Endothelial cell of umbilical vein (primary cell): Measurements from ENCODE around the gene KIAA0232. TPM values are rescaled to one million over a fixed set of nuclear protein-coding genes. Genes with fewer than 3 reads are reported as not detected.

Experiments used
- BruUV-seq: library from RNA; stranded (reverse); fragments of 400-500 nt; replicated peaks from 2 replicates; lab custom pipeline; 2021; lab: Mats Ljungman, UMichigan
- CTCF ChIA-PET: fragments of 300-600, 350-600 bp; sonication (Branson Sonifier 250); formaldehyde crosslinking; loops from one replicate; lab custom pipeline; 2021; ENCODE audit warnings: antibody characterized with exemption, inconsistent platforms; lab: Charles Lee
- POLR2A ChIA-PET: fragments of 300-600, 350-600 bp; sonication (Branson Sonifier 250); formaldehyde crosslinking; loops from one replicate; lab custom pipeline; 2021; ENCODE audit warnings: antibody characterized with exemption, inconsistent platforms; lab: Charles Lee
- DNase-seq: peaks from one replicate; pipeline ENCODE4 v3.0.0-alpha.2; 2011; ENCODE audit warnings: low read depth, low spot score
- FAIRE-seq: peaks from 2 replicates; lab custom pipeline; 2011; peaks lifted over from hg19 to GRCh38; lab: Jason Lieb, UNC
- H2AFZ ChIP-seq: 2 replicates; pipeline ENCODE4 v1.6.0; 2012; ENCODE audit warnings: low read depth, low read length, control low read depth, inconsistent platforms
- H3K27ac ChIP-seq: 2 replicates; pipeline ENCODE4 v1.5.1; 2011; ENCODE audit warnings: low read depth, mild to moderate bottlenecking, control low read depth, low read length, moderate library complexity; ENCODE audit not compliant: insufficient read depth
- H3K27me3 ChIP-seq, 2 experiments: 2 replicates each; pipeline versions ENCODE4 v1.6.0 to v1.6.1; 2011; ENCODE audit warnings: low read length in 2 of 2, mixed read lengths in 1 of 2; ENCODE audit not compliant: control insufficient read depth in 2 of 2, insufficient read depth in 2 of 2
- H3K36me3 ChIP-seq, 2 experiments: 2 replicates in 1 of 2; 3 replicates in 1 of 2; pipeline ENCODE4 v1.5.1; 2011; ENCODE audit warnings: low read length in 2 of 2, mild to moderate bottlenecking in 1 of 2, moderate library complexity in 1 of 2; ENCODE audit not compliant: control insufficient read depth in 2 of 2, insufficient read depth in 2 of 2; ENCODE audit errors: extremely low read depth in 1 of 2
- H3K4me1 ChIP-seq: 3 replicates; pipeline ENCODE4 v1.5.1; 2011; ENCODE audit warnings: mild to moderate bottlenecking, low read length; ENCODE audit not compliant: control insufficient read depth, insufficient read depth; ENCODE audit errors: extremely low read depth
- H3K4me2 ChIP-seq: 2 replicates; pipeline ENCODE4 v1.6.1; 2011; ENCODE audit warnings: low read length, control low read depth, mixed read lengths; ENCODE audit not compliant: insufficient read depth
- H3K4me3 ChIP-seq, 3 experiments: fragments of 200-600 bp in 1 of 3; sonication (generic), shearing (Covaris generic) in 1 of 3; replicated peaks in 1 of 3; 2 replicates each; pipeline ENCODE4 v1.5.1; 2011 to 2016; ENCODE audit warnings: control low read depth in 3 of 3, low read length in 3 of 3, mild to moderate bottlenecking in 2 of 3, inconsistent platforms in 1 of 3, low read depth in 1 of 3, moderate library complexity in 1 of 3; ENCODE audit not compliant: insufficient read depth in 1 of 3
- H3K79me2 ChIP-seq: 2 replicates; pipeline ENCODE4 v1.6.0; 2012; ENCODE audit warnings: low read length, inconsistent platforms; ENCODE audit not compliant: control insufficient read depth, insufficient read depth
- H3K9ac ChIP-seq: replicated peaks from 2 replicates; pipeline ENCODE3; 2011; ENCODE audit warnings: low read length, control low read depth; ENCODE audit not compliant: insufficient read depth; ENCODE audit errors: extremely low read depth
- H3K9me1 ChIP-seq: replicated peaks from 3 replicates; pipeline ENCODE4 v1.6.0; 2011; ENCODE audit warnings: mild to moderate bottlenecking, low read length; ENCODE audit not compliant: control insufficient read depth, insufficient read depth; ENCODE audit errors: extremely low read depth
- H3K9me3 ChIP-seq: replicated peaks from 2 replicates; pipeline ENCODE4 v1.5.1; 2012; ENCODE audit warnings: low read length, inconsistent platforms; ENCODE audit not compliant: control insufficient read depth, insufficient read depth
- H4K20me1 ChIP-seq: replicated peaks from 2 replicates; pipeline ENCODE3; 2011; ENCODE audit warnings: mild to moderate bottlenecking, low read length; ENCODE audit not compliant: control insufficient read depth, insufficient read depth; ENCODE audit errors: extremely low read depth
- EZH2 ChIP-seq: IDR thresholded peaks from 2 replicates; pipeline ENCODE4 v1.6.1; 2012; ENCODE audit warnings: borderline replicate concordance, low read depth, mild to moderate bottlenecking, moderate library complexity, low read length, inconsistent platforms; ENCODE audit not compliant: severe bottlenecking
- FOS ChIP-seq: IDR thresholded peaks from 2 replicates; pipeline ENCODE4 v1.6.1; 2011; ENCODE audit warnings: mild to moderate bottlenecking, low read length, moderate library complexity, borderline replicate concordance; ENCODE audit not compliant: insufficient read depth
- GATA2 ChIP-seq: IDR thresholded peaks from 2 replicates; pipeline ENCODE4 v1.7.0; 2011; ENCODE audit warnings: low read depth, mild to moderate bottlenecking, moderate library complexity, mixed read lengths, low read length; ENCODE audit not compliant: insufficient read length, insufficient read depth
- JUN ChIP-seq: IDR thresholded peaks from 2 replicates; pipeline ENCODE4 v1.6.1; 2011; ENCODE audit warnings: borderline replicate concordance, low read depth; ENCODE audit not compliant: insufficient read length, insufficient read depth
- MYC ChIP-seq: IDR thresholded peaks from one replicate; pipeline ENCODE4 v1.6.1; 2011; ENCODE audit warnings: mild to moderate bottlenecking, low read depth, low read length
- POLR2A ChIP-seq: IDR thresholded peaks from 2 replicates; pipeline ENCODE4 v1.6.1; 2012; ENCODE audit warnings: low read depth, mild to moderate bottlenecking, control low read depth, low read length
- POLR2AphosphoS5 ChIP-seq: IDR thresholded peaks from 2 replicates; pipeline ENCODE4 v1.6.1; 2012; ENCODE audit warnings: low read depth, mild to moderate bottlenecking, control low read depth, low read length, moderate library complexity; ENCODE audit not compliant: insufficient read depth
- dilution Hi-C: fragments of 300-500 bp; cut with MboI; formaldehyde crosslinking; loops from one replicate; pipeline ENCODE4 v1.15.0; 2019; ENCODE audit warnings: low sequenced_read_pairs; ENCODE audit not compliant: extremely low pct_ligation_motif_present
- intact Hi-C: fragments of 100-400 bp; cut with micrococcal nuclease; formaldehyde crosslinking; loops from one replicate; pipeline ENCODE4 v1.10.0; 2022
- polyA plus RNA-seq, 4 experiments: library from polyadenylated mRNA; depleted of rRNA in 3 of 4; stranded (reverse) in 3 of 4; unstranded in 1 of 4; fragments of >200 nt; gene quantifications; 2 replicates each; pipeline versions ENCODE4 v1.2.1 to v1.2.3, GENCODE V29; 2011 to 2012; ENCODE audit warnings: missing spikeins in 1 of 4
- total RNA-seq: library from RNA; stranded (reverse); gene quantifications from 2 replicates; pipeline ENCODE4 v1.2.3, GENCODE V29; 2021
- TF ChIP-seq, protein P1 (sequence below): IDR thresholded peaks from 2 replicates; pipeline ENCODE4 v1.6.1; 2011; ENCODE audit not compliant: insufficient read depth, insufficient read length
- TF ChIP-seq, protein P2 (sequence below), 2 donors: IDR thresholded peaks; 1 replicate in 1 of 2; 2 replicates in 1 of 2; pipeline ENCODE4 v1.5.1; 2011; ENCODE audit warnings: low read length in 2 of 2, mild to moderate bottlenecking in 2 of 2, moderate library complexity in 2 of 2, control low read depth in 1 of 2, inconsistent platforms in 1 of 2, low read depth in 1 of 2; ENCODE audit not compliant: insufficient read depth in 1 of 2; ENCODE audit errors: extremely low read depth in 1 of 2

The KIAA0232 gene
- total and polyA plus RNA-seq, 2 donors (not counting 3 experiments of a cell fraction or from before 2014, with no cell fraction given) = 5.3 to 18.4 TPM

DNA sequence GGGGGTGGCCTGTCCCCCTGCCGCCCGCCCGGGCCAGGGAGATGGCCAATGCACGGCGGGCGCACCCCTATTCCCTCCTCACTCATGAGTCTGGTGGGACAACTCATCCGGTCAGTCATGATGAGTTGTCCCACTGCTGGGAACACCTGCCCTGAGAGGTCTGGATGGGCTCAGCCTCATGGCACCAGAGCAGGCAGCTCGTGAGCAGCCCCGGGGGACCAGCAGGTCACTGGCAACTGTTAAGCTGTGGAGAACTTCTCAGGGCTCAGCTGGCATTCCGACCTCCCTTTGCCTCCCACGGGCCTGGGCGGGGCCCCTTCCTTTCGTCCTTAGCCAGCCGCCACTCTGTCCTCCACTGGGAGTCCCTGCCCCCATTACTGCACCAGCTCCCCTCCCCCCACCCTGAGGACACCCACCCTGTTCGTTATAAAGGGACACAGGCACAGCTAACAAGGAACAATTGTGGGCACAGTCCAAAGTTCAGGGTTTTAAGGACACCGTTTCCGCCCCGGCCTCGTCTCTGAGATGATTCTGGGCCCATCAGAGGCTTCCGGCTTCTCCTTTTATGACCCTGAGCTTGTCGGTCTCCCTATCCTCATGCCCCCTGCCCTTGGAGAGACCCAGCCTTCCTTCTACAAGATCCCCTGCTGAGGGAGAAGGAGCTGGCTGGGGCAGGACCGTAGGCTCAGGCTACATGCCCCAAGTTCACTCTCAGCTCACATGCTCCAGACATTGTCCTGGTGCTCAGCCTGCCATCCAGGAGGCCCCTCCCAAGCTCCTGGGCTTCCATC, 14.6 kb upstream of the KIAA0232 start:
- Histone ChIP-seq H3K4me3 (no peak overlapping the region), H3K79me2 (no peaks in the 10 kb centered on the region), H3K9me1 (no peaks in the 10 kb centered on the region), H2AFZ (no peak overlapping the region), H3K4me2 (no peak overlapping the region), H3K36me3 (no peaks in the 10 kb centered on the region), H3K4me1 (no peaks in the 10 kb centered on the region), H3K27me3 (peaks cover 7 to 13% of the 10 kb centered on the region in 2 experiments), H3K9ac (no peak overlapping the region), H4K20me1 (no peaks in the 10 kb centered on the region), H3K27ac (no peak overlapping the region), H3K9me3 (no peaks in the 10 kb centered on the region)
- DNase-seq (no peak), FAIRE-seq (no peak)
- TF ChIP-seq FOS (no peak), MYC (no peak), EZH2 (no peak), GATA2 (no peak), JUN (no peak), POLR2AphosphoS5 (no peak), POLR2A (no peak)
- TF ChIP-seq, protein P1, sequence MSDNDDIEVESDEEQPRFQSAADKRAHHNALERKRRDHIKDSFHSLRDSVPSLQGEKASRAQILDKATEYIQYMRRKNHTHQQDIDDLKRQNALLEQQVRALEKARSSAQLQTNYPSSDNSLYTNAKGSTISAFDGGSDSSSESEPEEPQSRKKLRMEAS = no peak
- TF ChIP-seq, protein P2, sequence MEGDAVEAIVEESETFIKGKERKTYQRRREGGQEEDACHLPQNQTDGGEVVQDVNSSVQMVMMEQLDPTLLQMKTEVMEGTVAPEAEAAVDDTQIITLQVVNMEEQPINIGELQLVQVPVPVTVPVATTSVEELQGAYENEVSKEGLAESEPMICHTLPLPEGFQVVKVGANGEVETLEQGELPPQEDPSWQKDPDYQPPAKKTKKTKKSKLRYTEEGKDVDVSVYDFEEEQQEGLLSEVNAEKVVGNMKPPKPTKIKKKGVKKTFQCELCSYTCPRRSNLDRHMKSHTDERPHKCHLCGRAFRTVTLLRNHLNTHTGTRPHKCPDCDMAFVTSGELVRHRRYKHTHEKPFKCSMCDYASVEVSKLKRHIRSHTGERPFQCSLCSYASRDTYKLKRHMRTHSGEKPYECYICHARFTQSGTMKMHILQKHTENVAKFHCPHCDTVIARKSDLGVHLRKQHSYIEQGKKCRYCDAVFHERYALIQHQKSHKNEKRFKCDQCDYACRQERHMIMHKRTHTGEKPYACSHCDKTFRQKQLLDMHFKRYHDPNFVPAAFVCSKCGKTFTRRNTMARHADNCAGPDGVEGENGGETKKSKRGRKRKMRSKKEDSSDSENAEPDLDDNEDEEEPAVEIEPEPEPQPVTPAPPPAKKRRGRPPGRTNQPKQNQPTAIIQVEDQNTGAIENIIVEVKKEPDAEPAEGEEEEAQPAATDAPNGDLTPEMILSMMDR (IDR thresholded peaks at IDR 0.05; ENCODE audit: extremely low read depth in 1 of 2, insufficient read depth in 1 of 2, low read depth in 1 of 2, low read length in 2 of 2) = no peak
- POLR2A ChIA-PET = no interaction called here
- intact Hi-C loops = no loop called here
- dilution Hi-C loops = no loop called here
- BruUV-seq = no TSS peak
- CTCF ChIA-PET = interaction anchor here (0.6 to 2.3 kb wide), 3 partner anchors 10 to 47 kb away, joined by 3 to 13 read pairs (median 3); no protein-coding TSS in a partner anchor
